GM12892 (cell line): ENCODE results near the gene KCNJ5.
"Not testable (repeated sequence)": the region's sequence is repeated elsewhere in the genome, so short reads cannot be mapped to it uniquely, and the experiment has no call there.

Experiments used
- DNase-seq: peaks from one replicate; pipeline ENCODE4 v3.0.0; 2011; ENCODE audit not compliant: insufficient read length
- FAIRE-seq: peaks from 2 replicates; lab custom pipeline; 2011; peaks lifted over from hg19 to GRCh38; lab: Jason Lieb, UNC
- POLR2A ChIP-seq: IDR thresholded peaks from 2 replicates; pipeline ENCODE4 v1.6.1; 2011; ENCODE audit warnings: low read depth, low read length, control low read depth
- POLR2AphosphoS5 ChIP-seq: IDR thresholded peaks from 2 replicates; pipeline ENCODE4 v1.6.1; 2011; ENCODE audit warnings: low read depth, low read length, control low read depth
- TAF1 ChIP-seq: IDR thresholded peaks from 2 replicates; pipeline ENCODE4 v1.6.1; 2011; ENCODE audit warnings: low read depth, mild to moderate bottlenecking, control low read depth, low read length, borderline replicate concordance

Gene KCNJ5

DNA sequence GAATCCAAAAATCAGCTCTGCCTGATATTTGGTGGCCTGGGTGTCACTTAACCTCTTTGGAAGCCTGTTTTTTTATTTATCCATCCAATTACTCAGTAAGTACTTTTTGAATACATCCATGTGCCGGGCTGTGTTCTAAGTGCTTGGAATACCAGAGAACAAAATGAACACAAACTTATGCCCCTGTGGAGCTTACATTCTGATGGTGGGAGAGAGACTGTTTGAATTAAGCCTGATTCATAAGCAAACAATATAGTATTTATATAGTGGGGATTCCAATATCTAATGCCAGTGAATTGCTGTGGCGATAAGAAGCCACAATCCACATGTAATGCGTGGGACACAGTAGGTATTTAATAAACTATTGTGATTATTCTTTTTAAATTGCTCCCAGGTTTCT is 19.4 kb downstream of the KCNJ5 start:
- TF ChIP-seq TAF1 (no peak), POLR2AphosphoS5 (no peak), POLR2A (no peak)
- no peak for FAIRE-seq
- DNase-seq = no peak

DNA sequence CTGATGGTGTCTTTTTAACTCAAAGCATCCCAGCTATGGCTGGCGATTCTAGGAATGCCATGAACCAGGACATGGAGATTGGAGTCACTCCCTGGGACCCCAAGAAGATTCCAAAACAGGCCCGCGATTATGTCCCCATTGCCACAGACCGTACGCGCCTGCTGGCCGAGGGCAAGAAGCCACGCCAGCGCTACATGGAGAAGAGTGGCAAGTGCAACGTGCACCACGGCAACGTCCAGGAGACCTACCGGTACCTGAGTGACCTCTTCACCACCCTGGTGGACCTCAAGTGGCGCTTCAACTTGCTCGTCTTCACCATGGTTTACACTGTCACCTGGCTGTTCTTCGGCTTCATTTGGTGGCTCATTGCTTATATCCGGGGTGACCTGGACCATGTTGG is 20.1 kb downstream of the KCNJ5 start:
- FAIRE-seq = no peak
- no peak for TF ChIP-seq TAF1
- DNase-seq = no peak

GRCh38 chr11:128911701-128912100 is 20.5 kb downstream of the KCNJ5 start:
- DNase-seq = no peak
- FAIRE-seq = no peak
- TF ChIP-seq POLR2AphosphoS5 (no peak), TAF1 (no peak), POLR2A (no peak)

- FAIRE-seq = no peak
- TF ChIP-seq POLR2AphosphoS5 = no peak
- no peak for TF ChIP-seq POLR2A
- no peak for TF ChIP-seq TAF1
Measured at GRCh38 chr11:128913806-128914205, 22.6 kb downstream of the KCNJ5 start.

DNA sequence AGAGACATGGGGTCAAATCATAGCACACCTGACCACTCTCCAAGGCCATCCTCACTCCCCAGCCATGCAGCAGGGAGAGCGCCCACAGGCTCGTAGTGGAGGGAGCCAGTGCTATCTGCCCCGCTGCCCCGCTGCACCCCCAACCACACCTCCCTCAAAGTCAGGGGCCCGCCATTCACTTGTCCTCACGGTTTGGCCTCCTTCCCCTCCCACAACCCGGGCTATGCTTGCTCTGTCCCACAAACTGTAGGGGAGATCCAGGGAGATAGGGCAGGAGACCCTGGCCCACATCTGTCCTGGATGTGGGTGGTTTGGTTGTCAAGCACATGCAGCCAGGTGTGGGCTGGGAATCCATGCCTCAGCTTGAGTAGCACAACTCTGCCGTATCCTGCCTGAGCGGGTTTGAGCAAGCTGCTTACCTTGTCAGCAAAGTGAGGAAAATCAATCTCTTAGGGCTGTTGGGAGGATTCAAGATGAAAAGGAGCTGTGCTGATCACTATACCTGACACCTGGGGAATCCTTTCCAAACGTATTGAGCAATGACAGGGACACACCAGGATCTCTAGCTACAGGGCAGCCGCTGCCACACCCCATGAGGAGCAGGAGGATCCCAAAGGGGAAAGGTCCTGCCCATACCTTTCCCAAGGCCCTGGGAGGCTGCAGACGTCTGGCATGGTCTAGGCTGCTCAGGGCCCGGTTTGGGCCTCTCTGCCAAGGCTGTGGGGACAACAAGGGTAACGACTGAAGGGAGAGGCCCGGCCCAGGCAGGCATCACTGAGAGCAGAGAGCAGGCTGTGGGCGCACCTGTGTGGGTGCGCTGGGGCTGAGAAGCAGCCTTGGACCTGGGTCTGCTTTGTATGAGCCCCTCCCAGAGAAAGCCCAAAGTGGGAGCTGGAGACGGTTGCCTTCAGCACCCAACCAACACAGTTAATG is 23.3 kb downstream of the KCNJ5 start:
- DNase-seq (no peak), FAIRE-seq (no peak)
- TF ChIP-seq POLR2AphosphoS5 (no peak), TAF1 (no peak), POLR2A (no peak)

More at GRCh38 chr11:128913806-128914205, 22.6 kb downstream of the KCNJ5 start:
- DNase-seq = no peak

DNA sequence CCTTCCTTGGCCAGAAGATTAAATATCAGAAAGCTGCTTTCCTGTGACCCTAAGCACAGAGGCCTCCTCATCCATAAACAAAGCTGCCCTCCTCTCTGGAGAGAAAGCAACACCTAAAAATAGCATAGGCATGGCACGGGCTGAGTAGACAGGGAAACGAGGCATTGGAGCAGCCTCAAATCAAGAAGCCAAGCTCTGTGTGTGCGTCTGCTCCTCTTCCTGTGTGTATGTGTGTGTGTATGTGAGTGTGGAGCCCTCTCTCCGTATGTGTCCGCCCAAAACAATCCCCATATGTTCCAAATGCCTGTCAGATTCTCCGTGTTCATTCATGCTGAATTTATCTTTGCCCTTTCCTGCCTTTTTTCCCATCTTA is 24.0 kb downstream of the KCNJ5 start:
- DNase-seq = no peak
- FAIRE-seq = no peak
- TF ChIP-seq POLR2AphosphoS5 = no peak
- no peak for TF ChIP-seq TAF1
- no peak for TF ChIP-seq POLR2A

DNA sequence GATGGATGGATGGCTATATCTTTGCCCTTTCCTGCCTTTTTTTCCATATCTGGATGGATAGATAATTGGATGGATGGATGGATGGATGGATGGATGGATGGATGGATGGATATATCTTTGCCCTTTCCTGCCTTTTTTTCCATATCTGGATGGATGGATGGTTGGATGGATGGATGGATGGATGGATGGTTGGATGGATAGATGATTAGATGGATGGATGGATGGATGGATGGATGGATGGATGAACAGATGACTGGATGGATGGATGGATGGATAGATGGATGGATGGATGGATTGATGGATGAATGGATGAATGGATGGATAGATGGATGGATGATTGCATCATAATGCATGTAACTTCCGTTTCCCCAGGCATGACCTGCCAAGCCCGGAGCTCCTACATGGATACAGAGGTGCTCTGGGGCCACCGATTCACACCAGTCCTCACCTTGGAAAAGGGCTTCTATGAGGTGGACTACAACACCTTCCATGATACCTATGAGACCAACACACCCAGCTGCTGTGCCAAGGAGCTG is 24.9 kb downstream of the KCNJ5 start:
- no peak for FAIRE-seq
- no peak for TF ChIP-seq POLR2AphosphoS5
- no peak for DNase-seq

GRCh38 chr11:128916681-128917080 is 25.5 kb downstream of the KCNJ5 start:
- no peak for FAIRE-seq

GRCh38 chr11:128917144-128917724 is 26.1 kb downstream of the KCNJ5 start:
- FAIRE-seq (no peak), DNase-seq (no peak)
- TF ChIP-seq POLR2A (no peak), POLR2AphosphoS5 (no peak), TAF1 (no peak)

More at GRCh38 chr11:128916681-128917080, 25.5 kb downstream of the KCNJ5 start:
- no peak for DNase-seq
- no peak for TF ChIP-seq TAF1
- TF ChIP-seq POLR2AphosphoS5 = no peak

- TF ChIP-seq POLR2AphosphoS5 (no peak), POLR2A (no peak), TAF1 (no peak)
- DNase-seq (no peak), FAIRE-seq (no peak)
Measured at GRCh38 chr11:128919216-128919615, 28.1 kb downstream of the KCNJ5 start.

GRCh38 chr11:128919635-128920034 is 28.5 kb downstream of the KCNJ5 start:
- FAIRE-seq = not testable (repeated sequence)

GRCh38 chr11:128920666-128921065 is 29.5 kb downstream of the KCNJ5 start:
- TF ChIP-seq POLR2AphosphoS5 (no peak), POLR2A (no peak), TAF1 (no peak)
- DNase-seq (no peak), FAIRE-seq (no peak)

More at GRCh38 chr11:128919635-128920034, 28.5 kb downstream of the KCNJ5 start:
- not testable (repeated sequence) for DNase-seq

- no peak for TF ChIP-seq TAF1
- no peak for TF ChIP-seq POLR2A
- no peak for TF ChIP-seq POLR2AphosphoS5
- FAIRE-seq (no peak), DNase-seq (no peak)
Measured at GRCh38 chr11:128921793-128922192, 30.6 kb downstream of the KCNJ5 start.
